Mesenchymal stem cell (in vitro differentiated cells and primary cell): ENCODE measurements around the gene C3.

Source experiments
- DNase-seq: peaks from one replicate; pipeline ENCODE4 v3.0.0-alpha.2; 2013
- H2AFZ ChIP-seq: one replicate; pipeline ENCODE4 v1.6.1; 2013; ENCODE audit warnings: low read depth, mild to moderate bottlenecking, control low read depth, inconsistent platforms, low read length, moderate library complexity
- H2AK5ac ChIP-seq: 2 replicates; pipeline ENCODE4 v1.6.1; 2013; ENCODE audit warnings: low read length, moderate library complexity, mild to moderate bottlenecking, inconsistent platforms; ENCODE audit not compliant: severe bottlenecking
- H2BK120ac ChIP-seq: one replicate; pipeline ENCODE4 v1.6.1; 2013; ENCODE audit warnings: low read depth, mild to moderate bottlenecking, inconsistent platforms, low read length, moderate library complexity
- H2BK12ac ChIP-seq, 2 experiments: one replicate each; pipeline ENCODE4 v1.6.1; 2013; ENCODE audit warnings: inconsistent platforms in 2 of 2, low read length in 2 of 2, mild to moderate bottlenecking in 2 of 2, moderate library complexity in 2 of 2, control low read depth in 1 of 2
- H2BK15ac ChIP-seq: one replicate; pipeline ENCODE4 v1.6.1; 2013; ENCODE audit warnings: mild to moderate bottlenecking, low read depth, inconsistent platforms; ENCODE audit not compliant: poor library complexity, severe bottlenecking
- H2BK5ac ChIP-seq: 2 replicates; pipeline ENCODE4 v1.6.1; 2013; ENCODE audit warnings: low read depth, mild to moderate bottlenecking, low read length, control low read depth, inconsistent platforms; ENCODE audit not compliant: poor library complexity, severe bottlenecking
- H3K14ac ChIP-seq, 2 experiments: one replicate each; pipeline ENCODE4 v1.6.1; 2013; ENCODE audit warnings: inconsistent platforms in 2 of 2, low read length in 2 of 2, control low read depth in 1 of 2, mild to moderate bottlenecking in 1 of 2, moderate library complexity in 1 of 2
- H3K18ac ChIP-seq, 2 experiments: one replicate each; pipeline ENCODE4 v1.6.1; 2013; ENCODE audit warnings: inconsistent platforms in 2 of 2, low read length in 2 of 2, control low read depth in 1 of 2, low read depth in 1 of 2, mild to moderate bottlenecking in 1 of 2
- H3K23ac ChIP-seq, 2 experiments: one replicate each; pipeline ENCODE4 v1.6.1; 2013; ENCODE audit warnings: inconsistent platforms in 2 of 2, low read length in 2 of 2, mild to moderate bottlenecking in 2 of 2, moderate library complexity in 2 of 2, control low read depth in 1 of 2
- H3K27ac ChIP-seq: 2 replicates; pipeline ENCODE4 v1.5.1; 2013; ENCODE audit warnings: mild to moderate bottlenecking, moderate library complexity, low read length, control low read depth, inconsistent platforms; ENCODE audit not compliant: poor library complexity, severe bottlenecking
- H3K27me3 ChIP-seq, 2 experiments: 2 replicates each; pipeline versions ENCODE4 v1.6.1 to v1.7.0; 2013; ENCODE audit warnings: low read length in 2 of 2, mild to moderate bottlenecking in 2 of 2, moderate library complexity in 2 of 2, control low read depth in 1 of 2, inconsistent platforms in 1 of 2; ENCODE audit not compliant: control insufficient read depth in 1 of 2, insufficient read depth in 1 of 2
- H3K36me3 ChIP-seq, 2 experiments: 2 replicates each; pipeline versions ENCODE4 v1.6.1 to v1.7.0; 2013; ENCODE audit warnings: low read length in 2 of 2, control low read depth in 1 of 2, inconsistent platforms in 1 of 2, low read depth in 1 of 2, mild to moderate bottlenecking in 1 of 2; ENCODE audit not compliant: insufficient read depth in 2 of 2, control insufficient read depth in 1 of 2
- H3K4ac ChIP-seq, 2 experiments: one replicate each; pipeline ENCODE4 v1.6.1; 2013; ENCODE audit warnings: inconsistent platforms in 2 of 2, low read length in 2 of 2, mild to moderate bottlenecking in 2 of 2, moderate library complexity in 2 of 2, control low read depth in 1 of 2, low read depth in 1 of 2
- H3K4me1 ChIP-seq: 2 replicates; pipeline ENCODE4 v1.6.1; 2013; ENCODE audit warnings: low read depth, low read length, control low read depth; ENCODE audit not compliant: control insufficient read depth, insufficient read depth
- H3K4me2 ChIP-seq: 2 replicates; pipeline ENCODE4 v1.6.1; 2013; ENCODE audit warnings: low read length, mild to moderate bottlenecking, inconsistent platforms; ENCODE audit not compliant: poor library complexity, severe bottlenecking
- H3K4me3 ChIP-seq, 2 experiments: 2 replicates each; pipeline versions ENCODE4 v1.5.1 to v1.7.0; 2013; ENCODE audit warnings: low read length in 2 of 2, mild to moderate bottlenecking in 2 of 2, control low read depth in 1 of 2, low read depth in 1 of 2; ENCODE audit not compliant: insufficient read depth in 1 of 2
- H3K79me1 ChIP-seq: replicated peaks from 2 replicates; pipeline ENCODE4 v1.6.1; 2013; ENCODE audit warnings: mild to moderate bottlenecking, control low read depth, low read length, inconsistent platforms; ENCODE audit not compliant: poor library complexity, severe bottlenecking
- H3K9ac ChIP-seq: 2 replicates; pipeline ENCODE4 v1.7.0; 2013; ENCODE audit warnings: mild to moderate bottlenecking, low read length, moderate library complexity
- H3K9me3 ChIP-seq: 2 replicates; pipeline ENCODE4 v1.7.0; 2013; ENCODE audit warnings: mild to moderate bottlenecking, low read length; ENCODE audit not compliant: control insufficient read depth
- H4K8ac ChIP-seq: one replicate; pipeline ENCODE4 v1.6.1; 2013; ENCODE audit warnings: inconsistent platforms, mild to moderate bottlenecking, low read length, moderate library complexity
- H4K91ac ChIP-seq: one replicate; pipeline ENCODE4 v1.6.1; 2013; ENCODE audit warnings: mild to moderate bottlenecking, low read length, inconsistent platforms
- WGBS: methylation state at CpG from one replicate; pipeline ENCODE4 v1.1.7; 2013; ENCODE audit warnings: mixed read lengths; 5-methylcytosine and 5-hydroxymethylcytosine counted together

The C3 gene

GRCh38 chr19:6767357-6768235 is 47.1 kb upstream of the C3 start, which contains the start of gene SH2D3A:
TSS of gene SH2D3A (minus strand) at chr19:6767435. CDS start at chr19:6763748, 3,687 bp downstream.
- Histone ChIP-seq H2AFZ (no peak within 1 kb of the TSS), H3K14ac (no peak within 1 kb of the TSS), H3K4me2 (peak within 1 kb of the TSS; percentile 90), H3K27me3 (peaks cover 21 to 42% of the 10 kb centered on the region in 2 experiments), H2BK12ac (no peak within 1 kb of the TSS), H2AK5ac (no peak within 1 kb of the TSS), H4K8ac (no peak within 1 kb of the TSS), H3K27ac (no peak within 1 kb of the TSS), H2BK120ac (no peak within 1 kb of the TSS), H2BK5ac (no peak within 1 kb of the TSS), H3K4me1 (peaks cover 18% of the 10 kb centered on the region), H3K36me3 (no peaks in the 10 kb centered on the region), H3K4me3 (peak within 1 kb of the TSS in 1 of 2 experiments; percentile 49), H4K91ac (no peak within 1 kb of the TSS), H3K4ac (no peak within 1 kb of the TSS), H3K18ac (no peak within 1 kb of the TSS), H3K23ac (no peak within 1 kb of the TSS), H3K79me1 (no peaks in the 10 kb centered on the region), H3K9me3 (no peaks in the 10 kb centered on the region), H2BK15ac (no peak within 1 kb of the TSS), H3K9ac (no peak within 1 kb of the TSS)
- peak; percentile 19 for DNase-seq
- WGBS = 7% methylated on average over 47 of the region's 47 CpGs

- Histone ChIP-seq H3K14ac (no peak overlapping the region), H4K91ac (no peak overlapping the region), H3K23ac (no peak overlapping the region), H4K8ac (no peak overlapping the region), H3K27me3 (peaks cover 21 to 39% of the 10 kb centered on the region in 2 experiments), H2AK5ac (no peak overlapping the region), H3K9me3 (no peaks in the 10 kb centered on the region), H3K36me3 (no peaks in the 10 kb centered on the region), H3K79me1 (no peaks in the 10 kb centered on the region), H3K9ac (no peak overlapping the region), H2BK5ac (no peak overlapping the region), H2AFZ (no peak overlapping the region), H3K4me3 (peak overlapping the region in 1 of 2 experiments; percentile 49), H2BK12ac (no peak overlapping the region), H2BK15ac (no peak overlapping the region), H3K4me2 (peak overlapping the region; percentile 90), H3K27ac (no peak overlapping the region), H3K4me1 (peaks cover 18% of the 10 kb centered on the region), H2BK120ac (no peak overlapping the region), H3K18ac (no peak overlapping the region), H3K4ac (no peak overlapping the region)
- WGBS = 2% methylated on average over 15 of the region's 15 CpGs
- DNase-seq = no peak
Measured at GRCh38 chr19:6767081-6767356, 46.6 kb upstream of the C3 start.

GRCh38 chr19:6766357-6767080 is 46.1 kb upstream of the C3 start:
- Histone ChIP-seq H2BK15ac (no peak overlapping the region), H4K8ac (no peak overlapping the region), H3K23ac (no peak overlapping the region), H3K4ac (no peak overlapping the region), H3K4me3 (no peak overlapping the region), H3K27ac (no peak overlapping the region), H2AFZ (no peak overlapping the region), H3K4me1 (peaks cover 18% of the 10 kb centered on the region), H2AK5ac (no peak overlapping the region), H3K9ac (no peak overlapping the region), H3K9me3 (no peaks in the 10 kb centered on the region), H3K18ac (no peak overlapping the region), H2BK5ac (no peak overlapping the region), H4K91ac (no peak overlapping the region), H3K36me3 (no peaks in the 10 kb centered on the region), H3K14ac (no peak overlapping the region), H3K27me3 (peaks cover 21 to 35% of the 10 kb centered on the region in 2 experiments), H3K79me1 (no peaks in the 10 kb centered on the region), H3K4me2 (peak overlapping the region; percentile 90), H2BK120ac (no peak overlapping the region), H2BK12ac (no peak overlapping the region)
- 18% methylated on average over 16 of the region's 16 CpGs for WGBS
- DNase-seq = no peak

GRCh38 chr19:6765738-6766356 is 45.4 kb upstream of the C3 start:
- peaks cover 18% of the 10 kb centered on the region for H3K4me1 ChIP-seq
- H3K14ac ChIP-seq = no peak overlapping the region
- H3K9me3 ChIP-seq = no peaks in the 10 kb centered on the region
- no peak overlapping the region for H2BK12ac ChIP-seq
- H3K27me3 ChIP-seq = peaks cover 21 to 35% of the 10 kb centered on the region in 2 experiments
- H3K79me1 ChIP-seq = no peaks in the 10 kb centered on the region
- no peak overlapping the region for H3K23ac ChIP-seq
- H2AK5ac ChIP-seq = no peak overlapping the region
- no peak overlapping the region for H4K8ac ChIP-seq
- no peak overlapping the region for H3K27ac ChIP-seq
- H2AFZ ChIP-seq = no peak overlapping the region
- no peak overlapping the region for H3K4me3 ChIP-seq
- H2BK5ac ChIP-seq = no peak overlapping the region
- WGBS = 15% methylated on average over 8 of the region's 8 CpGs
- H3K4me2 ChIP-seq = peak overlapping the region; percentile 3
- H2BK15ac ChIP-seq = no peak overlapping the region
- no peaks in the 10 kb centered on the region for H3K36me3 ChIP-seq
- H3K4ac ChIP-seq = no peak overlapping the region
- H4K91ac ChIP-seq = no peak overlapping the region
- no peak overlapping the region for H3K18ac ChIP-seq
- H3K9ac ChIP-seq = no peak overlapping the region
- no peak for DNase-seq
- H2BK120ac ChIP-seq = no peak overlapping the region
